LNCAP (cell line): ENCODE data around the gene MOB1B.

Experiments used
- TF ChIP-seq, protein P1 (sequence below): fragments of 450-650 bp; IDR thresholded peaks from 2 replicates; pipeline ENCODE4 v1.5.1; 2017; ENCODE audit warnings: mild to moderate bottlenecking

MOB1B gene

DNA sequence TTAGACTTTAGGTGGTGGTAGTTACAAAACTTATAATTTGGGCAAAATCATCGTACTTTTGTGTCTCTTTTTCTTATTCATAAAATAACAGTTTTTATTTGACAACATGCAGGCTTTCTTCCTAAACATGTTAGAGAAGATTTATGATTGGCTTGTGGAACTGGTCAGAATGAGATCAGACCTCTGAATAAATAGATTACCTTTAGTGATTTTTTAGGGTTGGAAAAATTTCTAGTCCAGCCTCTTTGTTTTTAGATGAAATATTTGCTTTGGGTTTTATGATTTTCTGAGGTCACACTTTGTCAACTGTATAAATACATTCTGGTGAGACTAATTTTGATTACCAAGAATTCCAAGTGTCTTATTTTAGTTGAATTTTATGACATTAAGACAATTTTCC is 29.2 kb downstream of the MOB1B start:
- TF ChIP-seq, protein P1, sequence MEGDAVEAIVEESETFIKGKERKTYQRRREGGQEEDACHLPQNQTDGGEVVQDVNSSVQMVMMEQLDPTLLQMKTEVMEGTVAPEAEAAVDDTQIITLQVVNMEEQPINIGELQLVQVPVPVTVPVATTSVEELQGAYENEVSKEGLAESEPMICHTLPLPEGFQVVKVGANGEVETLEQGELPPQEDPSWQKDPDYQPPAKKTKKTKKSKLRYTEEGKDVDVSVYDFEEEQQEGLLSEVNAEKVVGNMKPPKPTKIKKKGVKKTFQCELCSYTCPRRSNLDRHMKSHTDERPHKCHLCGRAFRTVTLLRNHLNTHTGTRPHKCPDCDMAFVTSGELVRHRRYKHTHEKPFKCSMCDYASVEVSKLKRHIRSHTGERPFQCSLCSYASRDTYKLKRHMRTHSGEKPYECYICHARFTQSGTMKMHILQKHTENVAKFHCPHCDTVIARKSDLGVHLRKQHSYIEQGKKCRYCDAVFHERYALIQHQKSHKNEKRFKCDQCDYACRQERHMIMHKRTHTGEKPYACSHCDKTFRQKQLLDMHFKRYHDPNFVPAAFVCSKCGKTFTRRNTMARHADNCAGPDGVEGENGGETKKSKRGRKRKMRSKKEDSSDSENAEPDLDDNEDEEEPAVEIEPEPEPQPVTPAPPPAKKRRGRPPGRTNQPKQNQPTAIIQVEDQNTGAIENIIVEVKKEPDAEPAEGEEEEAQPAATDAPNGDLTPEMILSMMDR = no peak

DNA sequence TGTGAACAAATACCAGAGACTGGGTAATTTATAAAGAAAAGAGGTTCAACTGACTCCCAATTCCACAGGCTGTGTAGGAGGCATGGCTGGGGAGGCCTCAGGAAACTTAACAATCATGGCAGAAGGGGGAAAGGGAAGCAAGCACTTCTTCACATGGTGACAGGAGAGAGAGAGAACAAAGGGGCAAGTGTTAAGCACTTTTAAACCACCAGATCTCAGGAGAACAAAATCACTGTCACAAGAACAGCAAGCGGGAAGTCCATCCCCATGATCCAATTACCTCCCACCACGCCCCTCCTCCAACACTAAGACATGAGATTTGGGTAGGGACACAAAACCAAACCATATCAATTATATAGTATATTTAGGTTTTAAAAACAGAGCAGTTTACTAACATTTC is 30.8 kb downstream of the MOB1B start:
- TF ChIP-seq, protein P1 = no peak

DNA sequence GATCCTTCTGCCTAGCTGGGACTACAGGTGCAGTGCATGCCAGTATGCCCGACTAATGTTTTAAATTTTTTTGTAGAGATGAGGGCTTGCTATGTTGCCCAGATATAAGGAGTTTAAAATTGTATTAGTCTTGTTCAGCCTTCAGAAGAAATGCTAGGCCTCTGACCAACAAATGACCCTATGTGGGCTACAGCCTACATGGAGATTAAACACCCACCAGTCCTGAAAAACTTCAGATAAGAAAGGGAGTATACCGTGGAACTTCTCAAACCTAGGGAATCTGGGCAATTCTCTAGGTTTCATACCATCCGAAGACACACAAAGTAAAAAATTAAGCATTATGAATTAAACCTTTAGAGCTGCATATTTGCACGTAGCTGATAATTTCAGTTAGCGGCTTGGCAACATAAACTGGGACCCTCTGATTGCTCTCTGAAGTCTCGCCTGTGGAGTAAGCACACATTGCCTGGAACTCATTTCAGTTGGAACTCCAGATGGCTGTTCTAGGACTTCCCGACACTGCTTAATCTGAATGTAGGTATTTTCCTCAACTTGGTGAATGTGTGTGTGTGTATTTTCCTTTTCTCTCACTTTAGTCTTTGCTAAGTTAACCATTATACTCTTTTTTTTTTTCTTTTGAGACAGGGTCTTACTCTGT is 33.0 kb downstream of the MOB1B start:
- TF ChIP-seq, protein P1 = no peak

DNA sequence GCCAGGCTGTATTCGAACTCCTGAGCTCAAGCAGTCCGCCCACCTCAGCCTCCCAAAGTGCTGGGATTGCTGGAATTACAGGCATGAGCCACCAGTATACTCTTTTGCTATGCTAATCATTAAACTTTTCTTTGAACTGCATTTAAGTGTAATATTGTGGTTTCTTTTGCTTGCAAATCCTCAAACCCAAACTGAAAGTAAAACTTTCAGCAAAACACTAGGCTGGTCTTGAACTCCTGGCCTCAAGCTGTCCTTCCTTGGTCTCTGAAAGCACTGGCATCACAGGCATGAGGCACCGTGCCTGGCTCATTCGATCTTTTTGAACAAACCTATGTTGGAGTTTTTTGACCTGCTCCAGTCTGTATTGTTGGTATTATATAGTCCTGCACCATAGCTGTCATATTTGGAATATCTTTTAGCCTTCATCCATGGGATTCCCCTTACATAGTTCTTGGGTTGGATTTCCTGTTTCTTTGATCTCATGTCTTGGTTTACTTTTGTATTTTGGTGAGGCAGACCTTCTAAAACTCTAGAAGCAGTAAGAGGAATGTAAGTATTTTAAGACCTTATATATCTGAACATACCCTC is 34.1 kb downstream of the MOB1B start:
- TF ChIP-seq, protein P1 = no peak

DNA sequence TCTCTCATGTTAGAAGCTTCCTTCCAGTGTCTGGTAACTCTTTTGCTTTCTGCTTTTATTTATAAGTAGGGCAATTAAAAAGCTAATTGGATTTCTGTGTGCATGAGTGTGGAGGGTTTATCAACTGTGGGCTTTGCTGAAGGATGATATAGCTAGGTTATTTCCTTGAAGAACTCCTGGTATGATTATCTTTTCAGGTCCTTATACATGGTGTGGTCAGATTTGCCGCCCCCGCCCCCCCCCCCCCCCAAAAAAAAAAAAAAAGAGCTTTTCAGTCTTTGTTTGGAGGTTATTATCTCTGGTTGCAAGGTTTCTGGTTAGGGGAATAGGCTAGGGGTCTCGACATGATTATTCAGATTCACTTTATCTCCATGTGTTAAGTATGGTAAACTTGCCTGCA is 35.9 kb downstream of the MOB1B start:
- TF ChIP-seq, protein P1 = no peak

DNA sequence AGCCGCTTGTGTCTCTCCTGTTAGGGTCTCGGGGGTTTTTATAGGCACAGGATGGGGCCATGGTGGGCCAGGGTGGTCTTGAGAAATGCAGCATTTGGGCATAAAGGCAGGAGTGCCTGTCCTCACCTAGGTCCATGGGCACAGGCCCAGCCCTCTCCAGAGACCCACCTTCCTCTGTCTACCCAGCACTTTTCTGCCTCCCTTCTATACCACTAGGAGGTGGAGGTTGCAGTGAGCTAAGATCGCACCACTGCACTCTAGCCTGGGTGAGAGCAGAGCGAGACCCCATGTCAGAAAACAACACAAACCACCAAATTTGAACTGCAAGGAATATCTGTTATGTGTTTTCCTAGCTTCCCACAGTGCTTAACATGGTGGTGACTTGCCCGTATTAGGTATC is 38.0 kb downstream of the MOB1B start:
- TF ChIP-seq, protein P1 = no peak

DNA sequence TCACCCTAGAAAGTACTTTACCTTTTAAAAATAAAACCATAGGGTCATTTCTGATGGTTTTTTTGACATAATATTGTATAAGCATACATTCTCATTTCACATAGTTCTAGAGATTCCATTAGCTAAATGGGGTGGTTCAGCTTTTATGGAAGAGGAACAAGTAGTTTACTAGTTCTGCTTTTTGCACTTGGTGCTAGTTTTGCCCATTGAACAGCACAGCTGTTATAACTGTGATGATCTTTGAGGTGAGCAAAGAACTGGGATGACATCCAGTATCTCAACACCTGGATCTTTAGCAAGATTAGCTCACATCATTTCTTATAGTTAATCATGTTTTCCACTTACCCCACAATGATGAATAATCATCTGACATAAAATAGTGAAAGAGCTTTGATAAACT is 40.9 kb downstream of the MOB1B start:
- TF ChIP-seq, protein P1 = no peak
